Measurements from ENCODE around the gene AP2A2.

AP2A2 gene

GRCh38 chr11:899724-900123 lies 25.9 kb upstream of the AP2A2 start:
- no peak for DNase-seq

- DNase-seq = no peak
Observed at GRCh38 chr11:900545-900944, 25.1 kb upstream of the AP2A2 start.

GRCh38 chr11:901452-902061 lies 24.1 kb upstream of the AP2A2 start:
- DNase-seq = no peak

GRCh38 chr11:904380-904779 lies 21.3 kb upstream of the AP2A2 start:
- DNase-seq = no peak

- no peak for DNase-seq
Observed at GRCh38 chr11:905952-906351, 19.7 kb upstream of the AP2A2 start.

GRCh38 chr11:907668-908067 lies 18.0 kb upstream of the AP2A2 start:
- DNase-seq = no peak

- no peak for DNase-seq
Observed at GRCh38 chr11:908273-908672, 17.4 kb upstream of the AP2A2 start.

- DNase-seq = no peak
Observed at GRCh38 chr11:909406-909805, 16.3 kb upstream of the AP2A2 start.

- DNase-seq = no peak
Observed at GRCh38 chr11:910044-910588, 15.6 kb upstream of the AP2A2 start.

GRCh38 chr11:910589-911030 lies 15.1 kb upstream of the AP2A2 start, which contains the start of gene CHID1:
CHID1 (minus strand) TSS chr11:910810; CDS start chr11:904816, 5,994 bp downstream.
- peak; percentile 87 for DNase-seq

- DNase-seq = no peak
Observed at GRCh38 chr11:911031-911889, 14.4 kb upstream of the AP2A2 start.

GRCh38 chr11:911890-912219 lies 13.8 kb upstream of the AP2A2 start:
- no peak for DNase-seq

- DNase-seq = no peak
Observed at GRCh38 chr11:912266-912665, 13.4 kb upstream of the AP2A2 start.

GRCh38 chr11:913043-913442 lies 12.6 kb upstream of the AP2A2 start:
- DNase-seq = no peak

- DNase-seq = no peak
Observed at GRCh38 chr11:914204-914603, 11.5 kb upstream of the AP2A2 start.

GRCh38 chr11:914747-915501 lies 10.7 kb upstream of the AP2A2 start:
- DNase-seq = no peak

- no peak for DNase-seq
Observed at GRCh38 chr11:917426-917825, 8.2 kb upstream of the AP2A2 start.

GRCh38 chr11:921921-922678 lies 3.6 kb upstream of the AP2A2 start:
- DNase-seq = no peak

GRCh38 chr11:923691-924405 lies 1.8 kb upstream of the AP2A2 start:
- no peak for DNase-seq

- DNase-seq = no peak
Observed at GRCh38 chr11:924406-925157, 1.1 kb upstream of the AP2A2 start.

- peak; percentile 4 for DNase-seq
Observed at GRCh38 chr11:925158-925495, 543 bp upstream of the AP2A2 start.

Measured in CD4-positive, alpha-beta T cell treated with Interleukin-17A for 1 hour (primary cell).